Astrocyte of the cerebellum (primary cell): ENCODE measurements around the gene SLC39A12.

Experiments used
- DNase-seq: peaks from one replicate; pipeline ENCODE4 v3.0.0-alpha.2; 2011; ENCODE audit warnings: low read depth
- H3K4me3 ChIP-seq: 2 replicates; pipeline ENCODE4 v1.5.1; 2011; ENCODE audit warnings: mild to moderate bottlenecking, low read depth, low read length, moderate library complexity
- in situ Hi-C: cut with HindIII; loops from 2 replicates; pipeline ENCODE4 v1.10.0; 2017; ENCODE audit warnings: low sequenced_read_pairs
- TF ChIP-seq, protein P1 (sequence below): IDR thresholded peaks from 2 replicates; pipeline ENCODE4 v1.5.1; 2012; ENCODE audit warnings: low read length, low read depth, moderate library complexity, mild to moderate bottlenecking; ENCODE audit errors: missing control alignments

The SLC39A12 gene

DNA sequence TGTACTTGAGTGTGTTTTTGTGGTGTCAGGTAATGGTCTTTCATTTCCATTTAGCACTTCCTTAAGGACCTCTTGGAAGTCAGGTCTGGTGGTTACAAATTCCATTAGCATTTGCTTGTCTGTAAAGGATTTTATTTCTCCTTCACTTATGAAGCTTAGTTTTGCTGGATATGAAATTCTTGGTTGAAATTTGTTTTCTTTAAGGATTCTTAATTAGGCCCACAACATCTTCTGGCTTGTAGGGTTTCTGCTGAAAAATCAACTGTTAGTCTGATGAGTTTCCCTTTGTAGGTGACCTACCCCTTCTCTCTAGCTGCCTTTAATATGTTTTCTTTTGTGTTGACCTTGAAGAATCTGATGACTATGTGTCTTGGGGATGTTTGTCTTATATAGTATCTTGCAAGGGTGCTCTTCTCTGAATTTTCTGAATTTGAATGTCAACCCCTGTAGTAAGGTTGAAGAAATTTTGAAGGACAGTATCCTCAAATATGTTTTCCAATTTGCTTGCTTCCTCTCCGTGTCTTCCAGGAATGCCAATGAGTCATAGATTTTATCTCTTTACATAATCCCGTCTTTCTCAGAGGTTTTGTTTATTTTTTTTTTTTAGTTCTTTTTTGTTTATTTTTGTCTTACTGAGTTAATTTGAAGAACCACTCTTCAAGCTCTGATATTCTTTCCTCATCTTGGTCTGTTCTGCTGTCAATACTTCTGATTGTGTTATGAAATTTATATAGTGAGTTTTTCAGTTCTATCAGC is 70.2 kb downstream of the SLC39A12 start:
- DNase-seq: no peak
- no peak overlapping the region for H3K4me3 ChIP-seq
- in situ Hi-C loops: no loop called here
- TF ChIP-seq, protein P1, sequence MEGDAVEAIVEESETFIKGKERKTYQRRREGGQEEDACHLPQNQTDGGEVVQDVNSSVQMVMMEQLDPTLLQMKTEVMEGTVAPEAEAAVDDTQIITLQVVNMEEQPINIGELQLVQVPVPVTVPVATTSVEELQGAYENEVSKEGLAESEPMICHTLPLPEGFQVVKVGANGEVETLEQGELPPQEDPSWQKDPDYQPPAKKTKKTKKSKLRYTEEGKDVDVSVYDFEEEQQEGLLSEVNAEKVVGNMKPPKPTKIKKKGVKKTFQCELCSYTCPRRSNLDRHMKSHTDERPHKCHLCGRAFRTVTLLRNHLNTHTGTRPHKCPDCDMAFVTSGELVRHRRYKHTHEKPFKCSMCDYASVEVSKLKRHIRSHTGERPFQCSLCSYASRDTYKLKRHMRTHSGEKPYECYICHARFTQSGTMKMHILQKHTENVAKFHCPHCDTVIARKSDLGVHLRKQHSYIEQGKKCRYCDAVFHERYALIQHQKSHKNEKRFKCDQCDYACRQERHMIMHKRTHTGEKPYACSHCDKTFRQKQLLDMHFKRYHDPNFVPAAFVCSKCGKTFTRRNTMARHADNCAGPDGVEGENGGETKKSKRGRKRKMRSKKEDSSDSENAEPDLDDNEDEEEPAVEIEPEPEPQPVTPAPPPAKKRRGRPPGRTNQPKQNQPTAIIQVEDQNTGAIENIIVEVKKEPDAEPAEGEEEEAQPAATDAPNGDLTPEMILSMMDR: no peak

- in situ Hi-C loops: no loop called here
- TF ChIP-seq, protein P1: no peak
- H3K4me3 ChIP-seq: no peak overlapping the region
- DNase-seq: no peak
These were observed 91.7 kb downstream of the SLC39A12 start for GRCh38 chr10:18043148-18044006.

DNA sequence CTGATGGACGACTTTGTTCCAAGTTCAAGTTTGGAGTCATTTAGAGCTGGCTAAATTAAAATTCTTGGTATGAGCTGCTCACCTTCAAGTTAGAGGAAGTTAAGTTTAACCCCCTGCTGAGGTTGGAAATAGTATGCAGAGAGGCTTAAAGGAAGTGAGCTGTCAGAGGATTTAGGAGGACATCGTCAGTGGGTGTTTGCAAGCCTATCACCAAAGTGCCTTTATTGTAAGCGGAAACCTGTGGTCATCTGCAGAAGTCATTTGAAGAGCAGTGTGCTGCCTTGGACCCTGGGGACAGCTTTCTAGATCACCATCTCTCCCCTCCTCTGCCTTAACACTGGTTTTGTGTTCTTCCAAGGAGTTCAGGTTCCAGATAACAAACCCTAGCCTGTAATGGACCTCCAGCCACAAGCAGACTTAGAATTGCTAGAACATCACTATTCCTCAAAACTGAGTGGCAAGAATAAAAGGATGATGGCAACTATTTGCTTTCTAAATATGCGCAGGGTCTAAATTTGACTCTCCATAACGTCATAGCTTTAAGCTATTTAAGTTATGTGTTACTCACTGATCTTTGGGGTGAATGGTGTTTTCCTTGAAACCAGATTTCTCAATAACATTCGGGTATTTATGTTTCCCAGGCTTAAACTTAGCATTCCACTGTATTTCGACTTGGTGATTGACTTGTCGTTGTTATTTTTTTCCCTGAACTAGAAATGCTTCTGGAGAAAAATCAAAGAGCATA is 93.4 kb downstream of the SLC39A12 start:
- DNase-seq: peak; percentile 24
- TF ChIP-seq, protein P1: no peak
- in situ Hi-C loops: no loop called here
- H3K4me3 ChIP-seq: no peak overlapping the region

GRCh38 chr10:18056583-18056982 is 104.9 kb downstream of the SLC39A12 start:
- in situ Hi-C loops: no loop called here
- TF ChIP-seq, protein P1: no peak
- DNase-seq: no peak
- H3K4me3 ChIP-seq: no peak overlapping the region

GRCh38 chr10:18059826-18060559 is 108.3 kb downstream of the SLC39A12 start:
- DNase-seq: no peak
- TF ChIP-seq, protein P1: no peak
- no peak overlapping the region for H3K4me3 ChIP-seq
- in situ Hi-C loops: no loop called here

DNA sequence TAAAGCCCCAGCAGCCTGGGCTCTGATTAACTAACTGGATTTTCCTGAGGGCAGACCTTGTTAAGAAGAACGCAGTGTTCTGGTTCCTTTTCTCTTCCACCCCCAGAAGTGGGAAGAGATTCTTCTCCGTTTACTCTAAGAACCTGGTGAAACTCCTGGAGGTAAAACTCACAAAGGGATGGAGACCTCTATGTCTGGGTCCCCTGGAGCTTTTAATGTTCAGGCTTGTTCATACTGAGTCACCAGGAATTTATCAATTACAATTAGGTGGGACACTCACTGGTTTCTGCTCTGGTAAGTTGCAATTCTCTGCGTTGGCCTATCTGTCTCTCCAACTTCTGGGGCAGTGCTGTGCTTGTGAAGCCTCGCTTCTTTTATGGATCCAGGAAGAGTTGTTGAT is 115.2 kb downstream of the SLC39A12 start:
- TF ChIP-seq, protein P1: no peak
- in situ Hi-C loops: no loop called here
- peak; percentile 27 for DNase-seq
- no peak overlapping the region for H3K4me3 ChIP-seq
